Posterior cingulate gyrus (tissue), 11 donors: ENCODE results near the gene SMAD3.

Experiments used
- DNase-seq, 10 donors: peaks; one replicate each; pipeline versions ENCODE4 v3.0.0 to v3.0.0-alpha.2; 2020 to 2021; ENCODE audit warnings: mixed read lengths in 3 of 10
- intact Hi-C: fragments of 100-400 bp; cut with DNase I; formaldehyde crosslinking; loops from one replicate; pipeline ENCODE4 v1.15.1; 2023

The SMAD3 gene

DNA sequence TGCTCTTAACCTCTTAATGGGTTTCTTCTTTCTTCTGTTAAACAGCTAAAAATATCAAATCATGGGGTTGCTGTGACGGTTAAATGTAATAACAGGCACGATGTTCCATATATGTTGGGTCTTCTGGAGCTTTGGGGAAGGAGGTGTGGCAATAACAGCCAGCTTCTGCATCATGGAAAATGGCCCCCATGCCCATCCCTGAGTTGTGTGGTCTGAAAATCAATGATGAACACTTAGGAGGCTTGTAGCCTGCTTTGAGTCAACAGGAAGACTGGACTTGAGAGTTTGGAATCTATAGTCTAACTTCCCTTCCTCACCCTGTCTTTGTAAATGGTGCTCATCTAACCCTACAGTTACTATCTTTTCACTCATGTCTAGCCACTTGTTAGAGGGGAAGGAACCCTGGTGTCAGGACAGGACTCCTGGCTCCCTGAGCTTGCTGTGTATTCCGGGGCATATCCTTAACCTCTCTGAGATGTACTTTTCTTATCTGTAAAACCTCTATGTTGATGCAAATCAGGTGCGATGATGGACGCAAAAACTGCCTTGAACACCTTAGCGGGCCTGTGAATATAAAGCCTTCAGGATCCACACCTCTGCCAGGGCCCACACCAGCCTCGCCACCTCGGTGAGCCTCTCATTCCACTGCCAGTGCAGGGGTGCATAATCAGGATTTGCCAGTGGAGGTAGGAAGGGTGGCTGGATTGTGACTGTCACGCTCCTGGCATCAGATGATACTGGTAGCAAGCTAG is 27.5 kb downstream of the SMAD3 start:
- no peak for DNase-seq
- intact Hi-C loops, result no loop called here

DNA sequence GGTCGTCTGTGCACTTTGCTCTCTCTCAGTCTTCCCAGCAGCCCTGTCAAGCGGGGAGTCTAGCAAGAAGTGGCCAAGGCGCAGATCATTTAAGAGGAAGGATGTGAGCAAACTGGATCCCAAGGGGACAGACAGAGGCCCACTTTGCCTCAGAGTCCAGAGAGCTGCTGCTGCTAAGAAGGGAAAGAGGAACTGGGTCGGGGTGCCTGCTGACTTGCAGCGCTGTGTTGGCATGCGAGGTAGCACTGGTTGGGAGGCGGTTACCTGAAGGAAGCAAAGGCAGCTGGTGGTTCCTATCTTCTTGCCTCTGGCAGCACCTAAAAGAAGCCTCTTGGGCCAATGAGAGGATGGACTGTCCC is 28.1 kb downstream of the SMAD3 start:
- peak in 3 of 10 donors; percentile 39 to 90 (median 76) for DNase-seq
- intact Hi-C loops, result no loop called here

DNA sequence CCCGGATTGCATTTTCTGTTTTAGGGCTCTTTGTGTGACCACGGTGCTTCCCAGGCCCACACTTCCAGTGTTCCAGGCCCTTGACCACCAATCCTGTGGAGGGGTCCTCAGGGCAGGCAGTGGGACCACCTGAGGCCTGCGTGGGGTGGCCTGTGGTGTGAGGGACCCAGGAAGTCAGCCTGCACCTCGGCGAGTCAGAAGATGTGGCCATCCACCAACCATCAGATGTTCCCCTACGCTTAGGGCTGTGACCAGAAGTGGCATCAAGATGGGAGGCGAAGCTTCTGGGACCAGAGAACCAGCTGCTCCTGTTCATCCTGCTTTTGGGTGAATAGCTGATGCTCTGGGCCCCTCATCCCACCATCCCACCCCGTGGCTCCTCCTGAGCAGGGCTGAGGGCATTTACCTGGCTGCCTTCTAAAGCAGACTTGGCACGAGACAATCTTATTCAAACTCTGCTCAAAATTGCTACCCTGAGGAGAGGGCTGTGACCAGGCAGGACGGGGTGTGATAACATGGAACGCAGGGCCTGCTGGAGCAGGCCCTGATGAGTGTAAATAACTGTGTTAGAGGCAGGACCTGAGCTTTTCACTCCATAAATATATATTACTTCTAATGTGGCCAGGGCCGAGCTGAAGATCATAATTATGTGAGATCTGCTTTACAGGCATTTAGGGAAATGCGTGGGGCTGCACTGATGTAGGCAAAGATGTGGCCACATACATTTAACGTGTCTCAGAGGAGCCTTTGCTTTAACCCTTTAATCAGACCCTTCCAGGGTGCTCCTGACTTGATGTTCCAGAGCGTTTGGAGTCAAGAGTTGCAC is 28.8 kb downstream of the SMAD3 start:
- intact Hi-C loops, result no loop called here
- DNase-seq, result peak in 1 of 10 donors; percentile 63

GRCh38 chr15:67095912-67096311 is 30.5 kb downstream of the SMAD3 start:
- intact Hi-C loops, result no loop called here
- peak in 1 of 10 donors; percentile 2 for DNase-seq

DNA sequence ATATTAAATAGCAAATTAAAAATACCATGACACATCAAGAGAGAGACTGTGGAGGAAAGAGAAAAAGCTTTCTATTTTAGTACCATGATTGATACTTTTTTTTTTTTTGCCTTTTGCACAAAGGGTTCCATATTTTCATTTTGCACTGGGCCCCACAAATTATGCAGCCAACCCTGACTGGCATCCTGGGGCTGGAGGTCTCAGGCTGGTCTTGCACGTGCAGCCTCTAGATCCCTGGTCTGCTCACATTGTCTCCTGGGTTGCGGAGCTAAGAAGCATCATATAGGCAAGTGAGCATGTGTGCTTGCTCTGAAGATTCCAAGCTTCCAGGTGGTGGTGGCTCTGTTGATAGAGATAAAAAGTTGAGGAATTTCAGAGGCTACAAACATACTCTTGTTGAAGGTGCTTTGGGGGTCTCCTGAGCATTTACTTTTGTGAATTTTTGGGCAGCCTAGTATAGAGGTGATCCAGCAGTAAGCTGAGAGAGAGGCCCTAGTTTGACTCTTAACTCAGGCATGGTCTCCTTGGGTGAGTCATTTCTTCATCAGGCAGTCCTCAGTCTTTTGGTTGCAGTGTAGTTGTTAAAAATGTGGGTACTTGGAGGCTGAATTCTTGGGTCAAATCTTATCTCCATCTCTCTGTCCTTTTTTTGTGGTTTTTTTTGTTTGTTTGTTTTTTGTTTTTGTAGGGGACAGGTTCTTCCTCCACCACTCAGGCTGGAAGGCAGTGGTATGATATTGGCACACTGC is 31.3 kb downstream of the SMAD3 start:
- peak in 1 of 10 donors; percentile 17 for DNase-seq
- intact Hi-C loops, result no loop called here

DNA sequence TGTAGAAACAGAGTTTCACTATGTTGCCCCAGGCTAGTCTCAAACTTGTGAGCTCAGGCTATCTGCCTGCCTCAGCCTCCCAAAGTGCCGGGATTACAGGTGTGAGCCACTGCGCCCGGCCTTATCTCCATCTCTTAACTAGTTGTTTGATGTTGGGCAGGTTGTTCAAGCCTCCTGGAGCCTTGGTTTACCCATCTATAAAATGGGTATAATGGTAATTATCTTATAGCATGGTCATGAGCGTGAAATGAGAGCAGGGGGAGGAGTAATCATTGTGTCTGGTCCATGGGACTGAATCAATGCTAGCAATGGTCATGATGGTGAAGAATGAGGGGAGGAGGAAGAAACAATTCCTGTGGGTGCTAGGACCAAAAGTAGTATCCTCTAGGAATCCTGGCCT is 32.0 kb downstream of the SMAD3 start:
- DNase-seq, result peak in 1 of 10 donors; percentile 11
- intact Hi-C loops, result no loop called here

GRCh38 chr15:67097930-67098740 is 32.7 kb downstream of the SMAD3 start:
- DNase-seq, result peak in 1 of 10 donors; percentile 64
- intact Hi-C loops, result no loop called here

- DNase-seq, result peak in 1 of 10 donors; percentile 53
- intact Hi-C loops, result no loop called here
Observed at GRCh38 chr15:67098768-67099282, 33.4 kb downstream of the SMAD3 start.

GRCh38 chr15:67100124-67100791 is 34.9 kb downstream of the SMAD3 start:
- DNase-seq, result no peak
- intact Hi-C loops, result no loop called here

DNA sequence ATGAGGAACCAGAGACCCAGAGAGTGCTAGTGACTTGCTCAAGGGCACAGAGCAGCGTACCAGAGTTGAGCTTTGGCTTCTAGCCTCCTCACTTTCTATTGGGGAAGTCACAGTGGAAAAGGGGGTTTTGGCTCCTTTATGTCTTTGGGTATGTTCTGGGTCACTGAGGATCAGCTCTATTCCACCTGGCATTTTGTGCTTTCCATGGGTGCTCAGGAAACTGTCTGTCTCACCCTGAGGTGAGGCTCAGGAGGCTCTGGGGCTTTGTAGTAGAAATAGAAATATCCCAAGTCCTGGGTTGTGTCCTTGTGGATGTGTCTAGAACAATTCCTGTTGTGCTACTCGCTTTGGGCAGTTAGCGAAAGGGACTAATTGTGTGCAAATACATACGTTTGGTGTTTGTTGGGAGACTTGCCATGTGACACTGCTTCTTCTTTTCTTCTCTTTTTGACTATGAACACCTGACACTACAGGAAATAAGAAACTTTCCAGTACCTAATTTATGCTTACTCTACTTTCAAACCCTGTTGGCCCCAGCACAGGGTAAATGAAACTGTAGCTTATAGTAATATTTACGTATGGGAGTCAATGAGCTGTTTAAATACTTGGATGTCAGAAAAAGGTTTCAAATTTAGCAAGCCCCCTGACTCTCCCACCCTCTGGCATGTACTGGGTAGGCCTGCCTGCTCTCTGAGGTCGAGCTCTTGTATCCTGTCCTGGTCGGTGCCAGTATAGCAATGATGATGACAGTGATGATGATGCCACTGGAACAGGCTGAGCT is 35.6 kb downstream of the SMAD3 start:
- intact Hi-C loops, result no loop called here
- DNase-seq, result no peak

- DNase-seq, result peak in 1 of 10 donors; percentile 56
- intact Hi-C loops, result no loop called here
Observed at GRCh38 chr15:67101911-67102598, 36.7 kb downstream of the SMAD3 start.

GRCh38 chr15:67102599-67102929 is 37.2 kb downstream of the SMAD3 start:
- no peak for DNase-seq
- intact Hi-C loops, result no loop called here

DNA sequence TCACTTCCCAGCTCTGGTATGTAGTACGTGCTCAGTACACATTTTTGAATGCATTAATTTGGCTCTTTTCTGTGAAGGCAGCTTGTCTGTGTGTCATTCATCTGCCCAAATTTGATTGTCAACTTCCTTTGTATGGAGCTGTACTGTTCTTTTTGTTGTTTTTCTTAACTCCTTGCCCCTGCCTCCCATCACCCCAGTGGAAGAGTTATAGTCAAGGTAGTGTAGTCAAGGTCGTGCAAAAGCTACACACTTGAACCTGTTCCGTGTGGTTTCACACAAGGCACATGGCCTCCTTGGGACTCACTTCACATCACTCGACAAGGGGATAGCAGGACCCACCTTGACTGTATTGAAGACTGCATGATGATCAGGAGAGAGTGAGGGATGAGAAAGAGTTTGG is 37.6 kb downstream of the SMAD3 start:
- DNase-seq, result no peak

DNA sequence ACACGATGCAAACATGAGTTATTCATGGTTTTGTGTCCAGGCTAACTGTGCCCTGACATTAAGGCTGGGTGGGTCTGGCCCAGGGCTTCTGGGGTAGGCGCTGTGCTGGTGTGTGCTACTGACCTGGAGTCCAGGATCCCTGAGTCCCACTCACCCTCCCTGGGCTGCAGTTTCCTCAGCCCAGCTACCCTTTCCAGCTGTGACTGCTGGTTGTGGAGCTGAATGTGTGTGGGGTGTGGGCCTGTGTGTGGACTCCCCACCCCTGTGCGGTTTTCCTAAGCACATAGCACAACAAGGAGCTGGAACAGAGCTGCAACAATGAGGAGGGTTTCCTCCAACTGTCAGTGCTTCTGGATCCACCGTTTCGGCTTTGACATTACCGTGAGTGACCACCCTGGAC is 38.0 kb downstream of the SMAD3 start:
- intact Hi-C loops, result no loop called here
- DNase-seq, result peak in 1 of 10 donors; percentile 61

More for the DNA sequence above, 37.6 kb downstream of the SMAD3 start:
- intact Hi-C loops, result no loop called here

- DNase-seq, result peak in 1 of 10 donors; percentile 29
- intact Hi-C loops, result no loop called here
Observed at GRCh38 chr15:67103869-67104268, 38.5 kb downstream of the SMAD3 start.

DNA sequence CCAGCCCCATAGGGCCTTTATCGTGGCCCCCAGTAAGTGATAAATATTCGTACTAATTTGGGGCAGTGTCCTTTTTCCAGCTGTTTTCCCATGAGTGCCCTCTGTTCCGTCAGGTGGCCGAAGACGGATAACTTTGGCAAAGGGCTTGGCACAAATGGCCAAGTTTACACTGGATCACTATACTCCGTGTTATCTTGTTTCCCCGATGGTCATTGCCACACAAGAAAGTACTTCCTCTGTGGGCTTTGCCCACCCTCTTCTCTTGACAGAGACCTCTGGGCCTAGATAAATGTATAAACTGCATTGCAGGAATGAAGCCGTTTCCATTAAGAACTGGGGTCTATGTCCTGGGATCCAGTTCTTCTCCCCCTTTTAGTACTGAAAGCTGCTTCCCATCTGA is 39.1 kb downstream of the SMAD3 start:
- intact Hi-C loops, result no loop called here
- peak in 1 of 10 donors; percentile 1 for DNase-seq

DNA sequence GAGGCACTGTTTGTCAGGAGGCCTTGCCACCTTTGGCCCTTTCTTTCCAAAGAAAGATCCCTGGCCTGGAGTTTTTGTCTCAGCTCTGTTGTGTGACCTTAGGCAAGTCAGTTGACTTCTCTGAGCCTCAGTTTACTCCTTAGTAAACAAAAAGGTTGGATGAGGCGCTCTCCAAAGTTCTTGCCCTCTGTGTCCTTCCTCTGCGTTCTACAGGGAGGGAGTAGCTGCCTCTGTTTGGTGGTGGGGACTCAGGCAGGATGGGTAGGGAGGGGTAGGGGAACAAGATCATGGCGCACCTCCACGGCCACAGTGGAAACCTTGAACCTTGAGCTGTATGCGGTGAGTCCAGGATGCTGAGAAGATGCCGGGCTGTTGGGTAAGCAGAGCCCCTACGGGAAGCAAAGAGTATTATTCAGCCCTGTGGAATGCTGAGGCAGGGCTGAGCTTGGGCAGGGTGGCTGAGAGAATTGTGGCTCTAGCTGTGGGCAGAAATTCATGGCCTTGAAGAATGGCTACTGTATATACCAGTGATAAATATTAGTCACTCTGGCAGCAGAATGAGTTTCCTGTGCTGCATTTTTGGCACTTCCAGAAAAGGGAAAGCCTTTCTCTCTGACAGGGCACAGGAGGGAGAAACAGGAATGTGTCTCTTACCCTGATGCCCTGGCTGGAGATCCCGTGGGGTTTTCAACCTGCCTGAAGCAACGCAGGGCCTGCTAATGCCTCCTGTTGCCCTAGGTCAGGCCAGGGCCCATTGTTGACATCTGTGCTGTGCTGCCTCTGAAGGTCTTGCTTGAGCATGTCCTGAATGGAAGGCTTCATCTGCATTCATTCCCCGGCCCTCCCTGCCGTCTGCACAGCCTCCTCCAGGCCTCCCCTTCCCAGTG is 39.9 kb downstream of the SMAD3 start:
- peak in 1 of 10 donors; percentile 6 for DNase-seq
- intact Hi-C loops, result no loop called here
